HG03103 (cell line): ENCODE data around the gene C5orf15.
A peak's percentile ranks its signal among the peaks of the same experiment; 100 is the strongest.
"Not testable (repeated sequence)": the region's sequence is repeated elsewhere in the genome, so short reads cannot be mapped to it uniquely, and the experiment has no call there.

ENCODE experiments used
- ATAC-seq: cut with Tn5 transposase; IDR thresholded peaks from one replicate; pipeline ENCODE4 v1.9.1; 2021; ENCODE audit warnings: low read depth; ENCODE audit not compliant: unreplicated experiment

Gene C5orf15

DNA sequence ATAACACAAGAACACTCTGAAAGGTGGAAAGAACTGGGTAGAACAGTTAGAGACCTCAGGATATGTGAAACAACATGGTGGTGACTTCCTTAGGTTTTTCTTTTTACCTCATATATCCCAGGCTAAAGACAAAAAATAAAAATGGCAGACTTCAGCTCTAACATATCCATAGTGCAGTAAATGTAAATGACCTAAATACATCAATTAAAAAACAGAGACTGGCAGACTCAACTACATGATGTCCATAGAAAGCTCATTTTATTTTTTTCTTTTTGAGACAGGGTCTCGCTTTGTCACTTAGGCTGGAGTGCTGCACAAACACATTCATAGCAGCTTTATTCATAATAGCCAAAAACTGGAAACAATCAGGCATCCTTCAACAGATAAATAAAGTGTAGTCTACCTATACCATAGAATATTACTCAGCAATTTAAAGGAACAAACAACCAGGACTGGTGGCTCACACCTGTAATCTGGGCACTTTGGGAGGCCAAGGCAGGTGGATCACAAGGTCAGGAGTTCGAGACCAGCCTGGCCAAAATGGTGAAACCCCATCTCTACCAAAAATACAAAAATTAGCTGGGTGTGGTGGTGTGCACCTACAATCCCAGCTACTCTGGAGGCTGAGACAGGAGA is 4.8 kb downstream of the C5orf15 start:
- ATAC-seq: no peak

DNA sequence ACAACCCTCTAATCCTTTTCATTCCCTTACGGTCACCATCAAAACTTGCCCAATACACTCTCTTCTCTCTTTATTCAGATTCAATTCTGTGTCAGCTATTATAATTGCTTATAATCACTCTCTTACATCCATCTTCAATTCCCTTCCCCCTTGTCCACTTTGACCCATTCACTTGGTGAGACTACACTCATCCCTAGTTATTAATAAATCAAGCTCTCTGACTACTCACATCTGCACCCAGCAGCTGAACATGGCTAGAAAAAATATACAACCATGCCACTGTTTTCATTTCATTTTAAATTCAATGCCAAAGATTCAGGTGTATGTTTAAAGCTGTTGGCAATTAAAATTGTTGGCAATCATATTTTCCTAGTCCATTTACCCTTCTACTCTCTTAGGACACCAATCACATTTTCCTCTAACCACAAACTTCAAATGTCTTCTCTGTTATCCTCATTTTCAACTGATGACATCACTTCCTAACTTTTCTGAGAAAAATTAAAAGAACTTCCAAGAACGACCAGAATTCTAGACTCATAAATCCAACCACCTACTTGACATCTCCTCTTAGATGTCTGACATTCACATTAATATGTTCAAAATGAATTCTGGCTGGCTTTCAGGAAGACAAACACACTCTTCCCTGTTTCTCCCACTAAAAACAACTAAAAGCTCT is 5.5 kb downstream of the C5orf15 start:
- no peak for ATAC-seq

DNA sequence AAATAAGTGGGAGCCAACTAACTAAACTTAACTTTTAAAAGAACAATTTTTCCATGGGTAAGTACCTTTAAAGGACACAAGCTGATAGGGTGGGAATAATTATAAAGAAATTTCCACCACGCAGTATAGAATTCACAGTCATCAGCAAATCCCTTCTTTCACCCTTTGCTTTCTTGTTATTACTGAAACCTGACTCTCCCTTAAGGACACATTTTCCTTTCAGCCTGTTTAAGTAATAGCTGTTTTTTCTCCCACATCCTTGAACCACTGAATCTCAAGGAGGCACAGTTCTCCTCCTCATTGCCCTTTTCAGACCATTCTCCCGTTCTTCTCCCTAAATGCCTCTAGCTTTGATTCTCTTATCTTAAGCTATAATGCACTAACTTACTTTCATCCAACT is 6.3 kb downstream of the C5orf15 start:
- no peak for ATAC-seq

DNA sequence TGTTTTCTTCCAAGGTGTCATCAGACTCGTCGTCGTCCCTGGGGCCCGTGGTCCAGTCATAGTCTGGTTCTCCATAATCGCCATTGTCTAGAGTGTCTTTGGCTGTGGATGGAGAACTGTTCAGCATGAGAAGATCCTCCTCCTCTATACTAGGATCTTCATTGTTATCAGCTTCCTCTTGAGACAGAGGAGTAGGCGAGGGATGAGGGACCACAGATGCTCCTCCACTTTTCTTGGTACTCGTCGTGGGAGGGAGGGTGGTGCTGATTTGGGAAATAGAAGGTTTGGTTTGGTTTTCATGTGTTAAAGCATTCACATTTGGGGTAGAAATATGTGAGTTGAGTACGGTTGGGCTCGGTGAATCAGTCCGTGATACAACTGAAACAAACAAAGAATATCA is 8.8 kb downstream of the C5orf15 start:
- ATAC-seq: no peak

DNA sequence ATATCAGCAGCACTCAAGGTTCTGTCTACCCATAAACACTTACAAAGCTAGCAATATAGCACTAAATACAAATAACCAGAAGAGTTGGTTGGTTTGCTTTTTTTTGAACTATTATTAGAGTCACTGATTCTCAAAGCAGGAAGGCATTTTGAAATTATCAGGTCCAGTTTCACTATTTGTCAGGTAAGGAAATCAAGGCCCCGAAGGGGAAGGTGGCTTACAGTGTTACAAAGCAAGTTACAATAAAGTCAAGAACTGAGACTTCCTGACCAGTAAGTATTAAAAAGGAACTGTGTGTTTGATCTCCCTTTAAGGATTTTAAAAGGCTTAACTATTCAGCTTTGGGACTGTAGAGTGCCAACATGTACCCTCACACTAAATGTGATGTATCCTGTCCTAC is 10.8 kb downstream of the C5orf15 start:
- ATAC-seq: peak; percentile 55

DNA sequence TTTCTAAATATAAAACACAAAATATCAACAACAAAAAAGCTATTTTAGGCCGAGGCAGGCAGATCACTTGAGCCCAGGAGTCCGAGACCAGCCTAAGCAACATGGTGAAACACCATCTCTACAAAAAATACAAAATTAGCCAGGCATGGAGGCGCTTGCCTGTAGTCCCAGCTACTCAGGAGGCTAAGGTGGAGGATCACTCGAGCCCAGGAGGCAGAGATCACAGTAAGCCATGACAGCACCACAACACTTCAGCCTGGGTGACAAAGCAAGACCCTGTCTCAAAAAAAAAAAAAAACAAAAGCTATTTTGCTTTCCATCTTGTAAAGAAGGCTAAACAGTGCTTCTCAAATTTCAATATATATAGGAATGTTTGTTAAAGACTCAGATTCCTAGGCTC is 11.3 kb downstream of the C5orf15 start:
- no peak for ATAC-seq

DNA sequence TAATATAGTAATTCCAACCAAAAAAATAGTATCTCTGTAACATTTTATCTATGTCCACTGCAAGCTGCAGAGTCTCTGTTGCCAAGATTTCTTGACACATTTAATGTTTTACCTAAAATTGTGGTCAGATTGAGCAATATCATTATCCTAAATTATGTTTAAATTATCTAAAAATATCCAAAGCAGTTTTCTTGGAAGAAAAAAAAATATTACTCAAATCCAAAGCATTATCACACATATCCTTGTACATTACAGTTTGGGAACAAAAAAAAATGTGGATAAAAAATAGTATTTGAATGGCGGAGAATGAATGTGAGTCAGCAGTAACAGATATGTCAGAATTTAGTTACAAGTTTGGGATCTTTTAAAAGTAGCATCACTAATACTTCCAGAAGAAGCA is 12.2 kb downstream of the C5orf15 start:
- ATAC-seq: not testable (repeated sequence)

DNA sequence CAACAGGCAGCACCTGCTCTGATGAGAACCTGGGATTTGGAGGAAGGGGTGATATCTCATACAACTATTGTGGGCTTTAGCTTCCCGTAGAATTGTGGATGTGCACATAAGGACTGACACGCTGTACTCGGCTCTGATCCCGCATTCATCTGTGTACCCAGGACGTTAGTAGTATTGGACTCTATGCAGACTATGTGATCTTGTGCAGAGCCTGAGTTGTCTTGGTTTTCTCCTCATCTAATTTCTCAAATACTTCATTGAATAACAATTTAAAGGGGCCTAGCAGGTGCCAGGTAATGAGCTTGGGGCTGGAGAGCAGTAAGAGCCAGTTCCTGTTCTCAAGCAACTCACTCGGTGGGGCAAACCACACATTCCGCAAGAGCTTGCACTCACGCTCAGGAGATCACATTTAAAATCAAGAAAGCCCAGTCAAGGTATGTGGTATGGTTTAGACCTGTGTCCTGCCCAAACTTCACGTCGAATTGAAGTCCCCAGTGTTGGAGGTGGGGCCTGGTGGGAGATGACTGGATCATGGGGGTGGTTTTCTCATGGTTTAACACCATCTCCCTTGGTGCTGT is 14.8 kb downstream of the C5orf15 start:
- ATAC-seq: no peak

DNA sequence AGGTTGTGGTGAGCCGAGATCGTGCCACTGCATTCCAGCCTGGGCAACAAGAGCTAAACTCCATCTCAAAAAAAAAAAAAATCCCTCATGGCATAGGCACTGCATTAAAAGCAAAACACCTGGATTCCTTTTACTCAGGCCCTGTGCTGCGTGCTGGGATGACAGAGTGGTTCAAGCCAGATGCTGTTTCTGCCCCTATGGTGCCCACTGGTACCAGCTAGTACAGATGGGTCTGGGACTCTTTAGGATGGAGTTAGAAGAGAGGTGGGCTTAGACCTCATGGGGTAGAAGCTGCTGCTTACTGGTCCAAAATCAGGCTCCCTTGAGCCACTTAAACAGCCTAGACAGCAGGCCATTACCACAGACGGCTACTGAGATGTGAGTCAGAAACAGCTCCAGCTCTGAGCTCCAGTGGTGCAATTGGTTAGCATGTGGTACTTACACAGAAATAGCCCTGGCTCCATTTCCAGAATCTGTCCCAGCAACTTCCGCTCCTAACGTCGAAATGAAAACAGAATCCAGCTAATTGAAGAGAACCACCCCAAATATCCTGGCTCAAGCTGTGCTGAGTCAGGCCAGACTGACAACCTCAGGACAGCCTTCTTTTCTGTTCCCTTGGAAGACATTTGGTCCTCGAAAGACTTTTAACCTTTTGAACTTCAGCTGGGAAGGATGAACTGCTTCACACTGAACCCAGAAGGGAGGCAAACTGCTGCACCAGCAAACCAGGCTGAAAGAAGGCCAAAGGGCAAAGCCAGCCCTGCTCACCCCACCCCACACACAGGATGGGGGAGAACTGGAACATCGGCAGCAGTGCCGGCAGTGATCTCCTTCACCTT is 15.5 kb downstream of the C5orf15 start:
- ATAC-seq: no peak

DNA sequence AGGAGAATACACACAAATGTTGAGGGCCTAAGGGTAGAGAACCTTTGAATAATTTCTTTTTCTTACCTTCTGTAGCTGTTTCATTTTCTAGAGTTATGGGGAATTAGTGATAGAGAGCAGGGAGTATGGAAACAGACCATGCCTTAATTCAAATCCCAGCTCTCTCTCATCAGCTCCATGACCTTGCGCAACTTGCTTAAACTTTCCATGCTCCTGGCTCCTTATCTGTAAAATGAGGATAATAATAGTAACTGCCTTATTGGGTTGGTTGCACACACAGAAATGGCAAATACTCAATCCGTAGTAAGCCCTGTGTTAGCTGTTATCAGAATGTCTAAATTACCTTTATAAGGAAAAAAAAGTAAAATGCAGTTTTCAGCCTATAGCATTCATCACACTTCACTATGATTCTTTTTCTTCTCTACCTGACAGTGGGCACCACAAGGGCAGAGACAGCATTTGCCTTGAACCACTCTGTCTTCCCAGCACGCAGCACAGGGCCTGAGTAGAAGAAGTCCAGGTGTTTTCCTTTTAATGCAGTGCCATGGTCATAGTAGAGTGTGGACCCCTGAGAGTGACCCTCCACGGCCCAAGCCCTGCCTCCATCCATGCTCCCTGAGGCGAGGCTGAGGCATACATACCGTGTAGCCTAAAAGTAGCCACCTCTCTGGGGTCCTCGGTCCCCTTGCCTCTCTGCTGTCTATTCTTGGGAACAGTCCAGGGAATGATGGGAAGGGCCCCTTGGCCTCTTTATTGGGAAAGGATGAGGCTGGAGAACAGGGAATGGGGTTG is 17.4 kb downstream of the C5orf15 start:
- ATAC-seq: no peak

DNA sequence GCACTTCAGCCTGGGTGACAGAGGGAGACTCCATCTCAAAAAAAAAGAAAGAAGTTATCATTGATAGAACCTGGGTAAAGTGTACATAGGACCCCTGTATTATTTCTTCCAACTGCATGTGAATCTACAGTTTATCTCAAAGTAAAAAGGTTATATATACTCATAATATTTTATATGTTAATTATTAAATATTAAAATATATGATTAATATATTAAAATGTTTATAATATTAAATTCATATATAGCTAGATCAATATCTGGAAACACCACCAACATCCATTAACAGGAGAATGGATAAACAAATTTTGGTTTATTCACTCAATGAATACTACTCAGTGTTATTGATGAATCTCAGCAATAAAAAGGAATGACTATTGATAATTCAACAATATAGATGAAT is 19.7 kb downstream of the C5orf15 start:
- no peak for ATAC-seq

DNA sequence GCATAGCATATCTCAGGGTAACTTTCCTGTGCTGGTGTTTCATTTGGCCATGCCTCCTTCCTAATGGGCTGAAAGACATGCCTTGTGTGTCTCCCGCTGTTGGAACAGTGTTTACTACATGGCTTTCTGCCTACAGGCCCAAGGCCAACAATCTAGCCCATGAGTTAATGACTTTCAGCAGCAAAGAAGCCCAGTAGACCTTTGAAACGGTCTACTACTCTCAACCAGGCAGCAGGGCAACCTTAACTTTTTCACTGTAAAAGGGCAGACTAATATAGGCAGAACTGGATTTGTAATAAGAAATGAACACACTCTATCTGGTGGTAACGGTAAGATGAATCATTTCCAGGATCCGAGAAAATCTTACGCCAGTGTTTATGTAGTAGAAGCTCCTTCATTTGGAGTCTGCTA is 21.0 kb downstream of the C5orf15 start:
- ATAC-seq: no peak

DNA sequence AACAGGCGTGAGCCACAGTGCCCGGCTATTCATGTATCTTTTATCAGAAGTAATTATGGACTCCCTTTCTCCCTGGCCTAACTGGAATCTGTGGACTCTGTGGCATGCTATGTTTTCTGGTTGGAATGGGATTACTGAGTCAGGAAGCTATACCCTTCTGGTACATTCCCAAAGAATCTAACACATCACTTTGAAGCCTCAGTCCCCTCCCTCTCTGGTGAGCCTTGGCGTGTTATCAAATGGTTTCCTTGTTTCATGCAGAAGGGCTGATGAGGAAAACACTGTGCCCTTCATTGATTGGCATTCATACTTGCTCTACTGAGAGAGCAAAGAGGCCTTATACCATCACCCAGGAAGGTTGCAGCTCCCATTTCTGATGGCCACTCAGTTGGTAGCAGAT is 22.9 kb downstream of the C5orf15 start:
- no peak for ATAC-seq

DNA sequence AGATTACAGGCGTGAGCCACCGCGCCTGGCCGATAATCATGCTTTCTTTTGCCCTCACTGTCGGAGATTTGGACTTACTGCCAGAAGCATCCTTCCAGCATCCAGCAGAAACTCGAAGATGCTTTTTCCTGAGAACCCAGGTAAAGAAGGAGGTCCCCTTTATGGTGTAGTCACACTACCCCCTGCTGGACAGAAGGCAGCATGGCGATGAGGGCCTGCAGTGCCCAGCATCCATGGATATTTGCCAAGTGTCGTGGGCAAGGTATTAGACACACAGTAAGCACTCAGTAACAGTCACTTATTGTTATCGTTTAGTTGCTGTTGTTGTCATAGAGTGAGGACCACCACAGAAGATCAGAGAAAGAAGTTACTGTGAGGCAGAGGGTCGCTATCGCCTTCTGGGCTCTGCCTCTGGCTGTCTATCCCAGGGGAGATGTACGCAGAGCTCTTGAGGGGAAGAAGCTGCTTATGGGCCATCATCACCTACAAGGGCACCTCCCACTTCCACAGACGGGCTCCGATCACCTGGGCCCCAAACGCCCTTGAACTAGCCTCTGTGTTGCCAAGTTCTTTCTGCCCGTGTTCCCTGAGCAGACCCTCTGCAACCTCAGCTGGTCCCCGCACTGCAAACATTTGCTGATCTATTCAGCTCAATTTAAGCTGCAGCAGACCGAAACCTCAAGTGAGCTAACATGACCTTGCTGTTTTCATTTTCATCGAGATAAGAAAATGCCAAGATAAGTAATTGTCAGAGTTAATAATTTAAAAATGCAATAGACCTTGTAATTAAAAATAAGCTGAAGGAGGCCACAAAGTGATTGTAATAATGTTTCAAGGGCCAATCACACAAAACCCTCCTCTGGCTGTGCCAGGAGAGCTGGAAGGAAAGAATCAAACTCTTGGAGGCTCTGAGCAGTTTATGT is 23.9 kb downstream of the C5orf15 start:
- ATAC-seq: no peak

DNA sequence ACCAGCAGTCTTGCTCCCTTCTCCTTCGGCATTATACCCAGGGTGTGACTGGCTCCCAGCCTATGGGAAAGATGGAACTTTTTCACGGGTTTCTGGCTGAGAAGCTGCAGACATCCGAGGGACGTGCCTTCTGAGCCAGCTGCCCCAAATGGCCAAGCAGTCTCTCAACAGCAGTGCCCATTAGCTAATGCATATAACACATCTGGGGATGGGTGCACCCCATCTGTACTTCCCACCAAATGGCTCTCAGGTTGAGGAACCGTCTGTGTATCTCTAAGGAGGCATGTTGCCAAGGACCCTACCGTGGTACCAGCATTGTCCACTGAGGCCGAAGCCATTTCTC is 25.0 kb downstream of the C5orf15 start:
- no peak for ATAC-seq

DNA sequence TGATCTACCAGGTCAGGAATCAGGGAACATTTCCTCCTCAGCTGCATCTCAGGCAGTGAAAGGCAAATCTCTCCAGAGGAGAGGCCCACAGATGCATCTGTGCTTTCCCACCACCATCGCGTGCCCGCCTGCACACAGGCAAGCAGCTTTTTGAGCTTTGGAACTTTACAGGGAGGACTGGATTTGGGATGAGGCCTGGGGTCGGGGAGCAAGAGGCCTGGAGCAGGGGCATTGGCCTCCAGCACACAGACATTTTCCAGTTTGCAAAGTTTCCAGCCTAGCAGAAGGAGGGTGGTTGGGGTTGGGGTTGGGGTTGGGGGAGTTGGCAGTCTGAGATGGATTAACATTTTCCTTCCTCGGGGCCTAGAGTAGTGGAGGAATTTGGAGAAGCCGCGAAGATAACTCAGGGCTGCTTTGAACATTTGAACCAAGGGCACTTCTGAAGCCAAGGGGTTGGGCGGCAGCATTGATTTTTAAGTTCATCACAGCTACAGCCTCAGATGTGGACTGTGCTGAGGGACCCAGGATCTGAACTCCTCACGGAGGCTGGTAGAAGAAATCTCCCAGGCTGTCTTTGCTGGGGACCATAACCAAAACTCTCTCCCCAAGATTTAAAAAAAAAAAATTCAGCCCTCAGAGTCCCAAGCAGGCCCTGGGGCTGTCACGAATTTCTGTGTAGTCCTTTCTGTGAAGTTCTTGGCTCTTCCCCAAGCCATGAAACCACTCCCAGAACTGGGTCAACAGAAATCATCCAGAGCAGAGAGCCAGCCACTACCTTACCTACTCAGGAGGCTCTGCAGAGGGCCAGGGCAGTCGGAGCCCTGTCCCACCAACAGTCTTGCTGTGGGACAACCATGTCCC is 25.6 kb downstream of the C5orf15 start:
- no peak for ATAC-seq

DNA sequence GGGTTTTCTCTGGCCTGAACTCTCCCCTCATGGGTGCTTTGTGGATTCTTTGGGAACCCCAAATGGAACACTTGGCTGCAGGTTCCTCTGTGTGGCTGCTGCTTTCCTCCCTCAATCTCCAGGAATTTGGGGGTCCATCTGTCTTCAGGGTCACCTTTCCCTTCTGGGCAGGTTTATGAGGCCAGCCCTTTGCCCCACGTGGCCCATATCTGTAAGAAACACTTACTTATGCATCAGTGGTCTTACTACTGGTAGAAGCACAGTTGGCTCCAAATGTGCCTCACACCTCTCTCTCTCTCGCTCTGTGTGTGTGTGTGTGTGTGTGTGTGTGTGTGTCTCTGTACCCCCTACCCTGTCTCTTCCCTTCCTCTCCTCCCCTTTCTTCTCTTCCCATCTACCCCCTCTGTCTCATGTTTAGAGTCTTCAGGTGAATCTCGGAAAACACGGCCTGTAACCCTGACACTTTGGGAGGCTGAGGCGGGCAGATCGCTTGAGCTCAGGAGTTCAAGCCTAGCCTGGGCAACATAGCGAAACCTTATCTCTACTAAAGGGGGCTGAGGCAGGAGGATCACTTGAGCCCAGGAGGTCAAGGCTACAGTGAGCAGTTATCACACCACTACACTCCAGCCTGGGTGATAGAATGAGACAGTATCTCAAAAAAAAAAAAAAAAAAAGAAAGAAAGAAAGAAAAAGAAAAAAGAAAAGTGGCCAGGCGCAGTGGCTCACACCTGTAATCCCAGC is 26.8 kb downstream of the C5orf15 start:
- no peak for ATAC-seq

DNA sequence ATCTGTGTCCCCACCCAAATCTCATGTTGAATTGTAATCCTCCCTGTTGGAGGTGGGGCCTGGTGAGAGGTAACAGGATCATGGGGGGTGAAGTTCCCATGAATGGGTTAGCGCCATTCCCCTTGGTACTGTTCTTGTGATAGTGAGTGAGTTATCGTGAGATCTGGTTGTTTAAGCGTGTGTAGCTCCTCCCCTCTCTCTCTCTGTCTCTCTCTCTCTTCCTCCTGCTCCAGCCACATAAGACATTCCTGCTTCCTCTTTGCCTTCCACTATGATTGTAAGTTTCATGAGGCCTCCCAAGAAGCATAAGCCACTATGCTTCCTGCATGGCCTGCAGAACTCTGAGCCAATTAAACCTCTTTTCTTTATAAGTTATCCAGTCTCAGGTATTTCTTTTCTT is 28.8 kb downstream of the C5orf15 start:
- ATAC-seq: no peak
